H9 (cell line): ENCODE data around the gene GRAMD1C. TPM values are rescaled to one million over a fixed set of nuclear protein-coding genes. Genes with fewer than 3 reads are reported as not detected.

ENCODE experiments used
- DNase-seq: peaks from one replicate; pipeline ENCODE4 v3.0.0-alpha.2; 2017
- H2AFZ ChIP-seq: one replicate; pipeline ENCODE4 v1.6.1; 2013; ENCODE audit warnings: mild to moderate bottlenecking, low read length, control low read depth, moderate library complexity
- H2AK5ac ChIP-seq: 2 replicates; pipeline ENCODE4 v1.6.1; 2013; ENCODE audit warnings: low read length, control low read depth, mixed read lengths; ENCODE audit not compliant: insufficient read length
- H2BK120ac ChIP-seq: one replicate; pipeline ENCODE4 v1.6.1; 2013; ENCODE audit warnings: low read depth, mild to moderate bottlenecking, low read length, control low read depth, inconsistent platforms; ENCODE audit not compliant: poor library complexity, severe bottlenecking
- H2BK12ac ChIP-seq: 2 replicates; pipeline ENCODE4 v1.6.1; 2013; ENCODE audit warnings: low read length, control low read depth, mixed read lengths, low read depth; ENCODE audit not compliant: insufficient read length
- H2BK15ac ChIP-seq: 2 replicates; pipeline ENCODE4 v1.6.1; 2013; ENCODE audit warnings: low read depth, low read length, control low read depth
- H2BK20ac ChIP-seq: one replicate; pipeline ENCODE4 v1.6.1; 2013; ENCODE audit warnings: low read depth, mild to moderate bottlenecking, low read length, control low read depth, inconsistent platforms; ENCODE audit not compliant: poor library complexity, severe bottlenecking
- H2BK5ac ChIP-seq: 2 replicates; pipeline ENCODE4 v1.6.1; 2013; ENCODE audit warnings: low read length, control low read depth, mixed read lengths; ENCODE audit not compliant: insufficient read length
- H3K14ac ChIP-seq: 2 replicates; pipeline ENCODE4 v1.6.1; 2013; ENCODE audit warnings: low read length, control low read depth; ENCODE audit not compliant: insufficient read depth
- H3K18ac ChIP-seq: 2 replicates; pipeline ENCODE4 v1.6.1; 2013; ENCODE audit warnings: low read depth, mild to moderate bottlenecking, mixed read lengths, low read length, control low read depth; ENCODE audit not compliant: insufficient read length
- H3K23ac ChIP-seq: 2 replicates; pipeline ENCODE4 v1.6.1; 2013; ENCODE audit warnings: low read length, control low read depth, mixed read lengths, low read depth; ENCODE audit not compliant: insufficient read length
- H3K23me2 ChIP-seq: 2 replicates; pipeline ENCODE4 v1.6.1; 2013; ENCODE audit warnings: low read depth, mild to moderate bottlenecking, mixed read lengths, low read length, control low read depth; ENCODE audit not compliant: insufficient read length, poor library complexity, severe bottlenecking
- H3K27ac ChIP-seq: 2 replicates; pipeline ENCODE4 v1.5.1; 2013; ENCODE audit warnings: low read length, control low read depth, mixed read lengths, low read depth; ENCODE audit not compliant: insufficient read length
- H3K27me3 ChIP-seq: 2 replicates; pipeline ENCODE4 v1.6.1; 2013; ENCODE audit warnings: low read length, control low read depth, inconsistent platforms; ENCODE audit not compliant: insufficient read depth
- H3K4ac ChIP-seq: 2 replicates; pipeline ENCODE4 v1.6.1; 2013; ENCODE audit warnings: low read depth, mild to moderate bottlenecking, control low read depth, inconsistent platforms, low read length, moderate library complexity
- H3K4me1 ChIP-seq: 2 replicates; pipeline ENCODE4 v1.6.1; 2013; ENCODE audit warnings: low read length, control low read depth, inconsistent platforms; ENCODE audit not compliant: insufficient read depth
- H3K4me2 ChIP-seq: 2 replicates; pipeline ENCODE4 v1.6.1; 2013; ENCODE audit warnings: low read length, control low read depth, mixed read lengths; ENCODE audit not compliant: insufficient read length, insufficient read depth
- H3K56ac ChIP-seq: 2 replicates; pipeline ENCODE4 v1.6.1; 2013; ENCODE audit warnings: low read depth, mild to moderate bottlenecking, mixed read lengths, low read length, control low read depth; ENCODE audit not compliant: insufficient read length
- H3K79me1 ChIP-seq: 2 replicates; pipeline ENCODE4 v1.6.1; 2013; ENCODE audit warnings: low read depth, mild to moderate bottlenecking, moderate library complexity, low read length, control low read depth, inconsistent platforms; ENCODE audit not compliant: insufficient read depth, poor library complexity, severe bottlenecking
- H3K79me2 ChIP-seq: 2 replicates; pipeline ENCODE4 v1.6.1; 2013; ENCODE audit warnings: low read length, control low read depth, inconsistent platforms; ENCODE audit not compliant: insufficient read depth
- H3K9ac ChIP-seq: 2 replicates; pipeline ENCODE4 v1.6.1; 2013; ENCODE audit warnings: low read length, control low read depth, mixed read lengths; ENCODE audit not compliant: insufficient read length; ENCODE audit errors: extremely low read depth
- H3K9me3 ChIP-seq: one replicate; pipeline ENCODE4 v1.6.1; 2013; ENCODE audit warnings: low read depth, low read length, inconsistent platforms; ENCODE audit not compliant: control insufficient read depth
- H3T11ph ChIP-seq: one replicate; pipeline ENCODE4 v1.6.1; 2013; ENCODE audit warnings: mild to moderate bottlenecking, low read length, control low read depth, inconsistent platforms
- H4K20me1 ChIP-seq: one replicate; pipeline ENCODE4 v1.6.1; 2013; ENCODE audit not compliant: control insufficient read depth, insufficient read length, insufficient read depth
- H4K5ac ChIP-seq: 2 replicates; pipeline ENCODE4 v1.6.1; 2013; ENCODE audit warnings: low read depth, mild to moderate bottlenecking, mixed read lengths, low read length, control low read depth; ENCODE audit not compliant: insufficient read length
- H4K8ac ChIP-seq: replicated peaks from 2 replicates; pipeline ENCODE4 v1.6.1; 2013; ENCODE audit warnings: low read length, control low read depth, mixed read lengths, low read depth; ENCODE audit not compliant: insufficient read length
- H4K91ac ChIP-seq: 2 replicates; pipeline ENCODE4 v1.6.1; 2013; ENCODE audit warnings: low read depth, mild to moderate bottlenecking, moderate library complexity, mixed read lengths, low read length, control low read depth; ENCODE audit not compliant: insufficient read length
- H3K27ac Mint-ChIP-seq, 3 experiments: 2 replicates in 2 of 3; 3 replicates in 1 of 3; pipeline ENCODE4 v1.8.0; 2020 to 2021; ENCODE audit warnings: mixed read lengths in 3 of 3, mild to moderate bottlenecking in 1 of 3, moderate library complexity in 1 of 3
- H3K27me3 Mint-ChIP-seq: 2 replicates; pipeline ENCODE4 v1.8.0; 2021; ENCODE audit warnings: low read depth, mild to moderate bottlenecking, moderate library complexity, mixed read lengths
- H3K36me3 Mint-ChIP-seq, 3 experiments: 2 replicates in 2 of 3; 3 replicates in 1 of 3; pipeline ENCODE4 v1.8.0; 2020 to 2021; ENCODE audit warnings: low read depth in 3 of 3, mixed read lengths in 3 of 3; ENCODE audit not compliant: insufficient read depth in 1 of 3
- H3K4me1 Mint-ChIP-seq, 2 experiments: 2 replicates each; pipeline ENCODE4 v1.8.0; 2020; ENCODE audit warnings: mixed read lengths in 2 of 2
- H3K4me3 Mint-ChIP-seq, 2 experiments: 2 replicates in 1 of 2; 3 replicates in 1 of 2; pipeline ENCODE4 v1.8.0; 2020 to 2021; ENCODE audit warnings: mild to moderate bottlenecking in 2 of 2, mixed read lengths in 2 of 2, moderate library complexity in 1 of 2
- H3K9me3 Mint-ChIP-seq, 2 experiments: 2 replicates in 1 of 2; 3 replicates in 1 of 2; pipeline ENCODE4 v1.8.0; 2020; ENCODE audit warnings: mild to moderate bottlenecking in 2 of 2, mixed read lengths in 2 of 2, moderate library complexity in 1 of 2
- CTCF ChIP-seq: fragments of 200-600 bp; sonication (generic); conservative IDR thresholded peaks from 3 replicates; pipeline ENCODE4 v1.8.0; 2021; ENCODE audit warnings: antibody characterized with exemption, mild to moderate bottlenecking
- WGBS: extraction: QIAGEN DNeasy Blood & Tissue Kit; methylation state at CpG from one replicate; pipeline ENCODE4 v1.1.7; 2013; ENCODE audit warnings: missing lambda C conversion rate, low lambda C conversion rate, mixed read lengths; ENCODE audit not compliant: insufficient read length; ENCODE audit errors: extremely low coverage; 5-methylcytosine and 5-hydroxymethylcytosine counted together
- total RNA-seq: library from RNA; stranded (reverse); gene quantifications from 2 replicates; pipeline ENCODE4 v1.2.1, GENCODE V29; 2021

The GRAMD1C gene
- total RNA-seq, 1 experiment from 2014 or later = 1.8 TPM

- Histone ChIP-seq H3K9me3 (no peaks in the 10 kb centered on the region), H3K27me3 (no peaks in the 10 kb centered on the region), H3K14ac (no peak overlapping the region), H2AFZ (no peak overlapping the region), H3K9ac (no peak overlapping the region), H3K4me1 (no peaks in the 10 kb centered on the region), H3K79me2 (no peaks in the 10 kb centered on the region), H3K56ac (no peak overlapping the region), H4K5ac (no peak overlapping the region), H2BK5ac (no peak overlapping the region), H4K20me1 (no peaks in the 10 kb centered on the region), H3K27ac (no peak overlapping the region), H4K91ac (no peak overlapping the region), H3K4me2 (no peak overlapping the region), H4K8ac (no peak overlapping the region), H3K79me1 (no peaks in the 10 kb centered on the region), H3K23me2 (no peaks in the 10 kb centered on the region), H2BK15ac (no peak overlapping the region), H2BK20ac (no peak overlapping the region), H2BK12ac (no peak overlapping the region), H3K18ac (no peak overlapping the region), H3K4ac (no peak overlapping the region), H3T11ph (no peak overlapping the region), H2BK120ac (no peak overlapping the region), H2AK5ac (no peak overlapping the region), H3K23ac (no peak overlapping the region)
- H3K4me3 Mint-ChIP-seq = no peak overlapping the region
- no peaks in the 10 kb centered on the region for H3K36me3 Mint-ChIP-seq
- peaks cover 6% of the 10 kb centered on the region in 2 experiments for H3K4me1 Mint-ChIP-seq
- TF ChIP-seq CTCF = no peak
- no peaks in the 10 kb centered on the region for H3K27me3 Mint-ChIP-seq
- H3K27ac Mint-ChIP-seq = no peak overlapping the region
- no peak for DNase-seq
- WGBS = 100% methylated on average over 1 of the region's 4 CpGs
- H3K9me3 Mint-ChIP-seq = no peaks in the 10 kb centered on the region
Measured at GRCh38 chr3:113894927-113895326, 56.3 kb downstream of the GRAMD1C start.
